Activated T-helper 9 cell treated with anti-CD3 and anti-CD28 coated beads, Interleukin-2, amount 50 U/mL, for 16 hours (primary cell): ENCODE data around the gene NFATC1.

Experiments used
- DNase-seq: peaks from one replicate; pipeline ENCODE4 v3.0.0-alpha.2; 2020; ENCODE audit warnings: low read depth

Gene NFATC1

GRCh38 chr18:79389689-79390088 lies 6.0 kb upstream of the NFATC1 start:
- DNase-seq = no peak

- no peak for DNase-seq
These were observed 3.5 kb upstream of the NFATC1 start for GRCh38 chr18:79392226-79392625.

- DNase-seq = no peak
These were observed 2.5 kb upstream of the NFATC1 start for GRCh38 chr18:79393181-79393634.

- no peak for DNase-seq
These were observed 1.8 kb upstream of the NFATC1 start for GRCh38 chr18:79393635-79394533.

GRCh38 chr18:79394534-79395307 lies 1.0 kb upstream of the NFATC1 start:
- DNase-seq = peak; percentile 66

GRCh38 chr18:79395308-79395640 lies 456 bp upstream of the NFATC1 start:
- no peak for DNase-seq

GRCh38 chr18:79396431-79397246 lies 909 bp downstream of the NFATC1 start:
- DNase-seq = no peak

GRCh38 chr18:79397247-79397829 lies 1.6 kb downstream of the NFATC1 start:
- DNase-seq = no peak

- no peak for DNase-seq
These were observed 2.4 kb downstream of the NFATC1 start for GRCh38 chr18:79397830-79398761.

- DNase-seq = no peak
These were observed 3.7 kb downstream of the NFATC1 start for GRCh38 chr18:79399275-79400081.

- peak; percentile 52 for DNase-seq
These were observed 4.4 kb downstream of the NFATC1 start for GRCh38 chr18:79400091-79400590.

GRCh38 chr18:79400591-79401381 lies 5.1 kb downstream of the NFATC1 start:
- peak; percentile 66 for DNase-seq

GRCh38 chr18:79401494-79402208 lies 5.9 kb downstream of the NFATC1 start:
- DNase-seq = no peak

- no peak for DNase-seq
These were observed 6.5 kb downstream of the NFATC1 start for GRCh38 chr18:79402209-79402576.

GRCh38 chr18:79402977-79403722 lies 7.4 kb downstream of the NFATC1 start:
- DNase-seq = no peak

GRCh38 chr18:79403723-79404566 lies 8.2 kb downstream of the NFATC1 start:
- no peak for DNase-seq

GRCh38 chr18:79404567-79404910 lies 8.8 kb downstream of the NFATC1 start:
- DNase-seq = no peak
